BE2C (cell line): Measurements from ENCODE around the gene P2RY8. TPM values are rescaled to one million over a fixed set of nuclear protein-coding genes. Genes with fewer than 3 reads are reported as not detected.

ENCODE experiments used
- DNase-seq: peaks from one replicate; pipeline ENCODE4 v3.0.0-alpha.2; 2020
- H3K27me3 ChIP-seq: fragments of 250-450 bp; sonication (Bioruptor Pico); 2 replicates; pipeline ENCODE4 v1.5.1; 2020; ENCODE audit warnings: mild to moderate bottlenecking
- H3K36me3 ChIP-seq: fragments of 250-450 bp; sonication (Bioruptor Pico); 2 replicates; pipeline ENCODE4 v1.5.1; 2020; ENCODE audit warnings: mild to moderate bottlenecking
- H3K4me1 ChIP-seq: fragments of 250-450 bp; sonication (Bioruptor Pico); 2 replicates; pipeline ENCODE4 v1.5.1; 2020
- H3K4me3 ChIP-seq: 2 replicates; pipeline ENCODE4 v1.5.1; 2011; ENCODE audit warnings: low read depth, low read length
- H3K9me3 ChIP-seq: fragments of 250-450 bp; sonication (Bioruptor Pico); 2 replicates; pipeline ENCODE4 v1.5.1; 2020
- polyA plus RNA-seq: library from polyadenylated mRNA; unstranded; fragments of >200 nt; gene quantifications from one replicate; pipeline ENCODE4 v1.2.1, GENCODE V29; 2012; ENCODE audit warnings: low read depth, missing spikeins; ENCODE audit not compliant: insufficient read length, insufficient read depth
- TF ChIP-seq, protein P1 (sequence below): IDR thresholded peaks from 2 replicates; pipeline ENCODE4 v1.5.1; 2012; ENCODE audit warnings: mild to moderate bottlenecking, low read depth, low read length

Gene P2RY8, protein sequence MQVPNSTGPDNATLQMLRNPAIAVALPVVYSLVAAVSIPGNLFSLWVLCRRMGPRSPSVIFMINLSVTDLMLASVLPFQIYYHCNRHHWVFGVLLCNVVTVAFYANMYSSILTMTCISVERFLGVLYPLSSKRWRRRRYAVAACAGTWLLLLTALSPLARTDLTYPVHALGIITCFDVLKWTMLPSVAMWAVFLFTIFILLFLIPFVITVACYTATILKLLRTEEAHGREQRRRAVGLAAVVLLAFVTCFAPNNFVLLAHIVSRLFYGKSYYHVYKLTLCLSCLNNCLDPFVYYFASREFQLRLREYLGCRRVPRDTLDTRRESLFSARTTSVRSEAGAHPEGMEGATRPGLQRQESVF
- polyA plus RNA-seq, result not detected

DNA sequence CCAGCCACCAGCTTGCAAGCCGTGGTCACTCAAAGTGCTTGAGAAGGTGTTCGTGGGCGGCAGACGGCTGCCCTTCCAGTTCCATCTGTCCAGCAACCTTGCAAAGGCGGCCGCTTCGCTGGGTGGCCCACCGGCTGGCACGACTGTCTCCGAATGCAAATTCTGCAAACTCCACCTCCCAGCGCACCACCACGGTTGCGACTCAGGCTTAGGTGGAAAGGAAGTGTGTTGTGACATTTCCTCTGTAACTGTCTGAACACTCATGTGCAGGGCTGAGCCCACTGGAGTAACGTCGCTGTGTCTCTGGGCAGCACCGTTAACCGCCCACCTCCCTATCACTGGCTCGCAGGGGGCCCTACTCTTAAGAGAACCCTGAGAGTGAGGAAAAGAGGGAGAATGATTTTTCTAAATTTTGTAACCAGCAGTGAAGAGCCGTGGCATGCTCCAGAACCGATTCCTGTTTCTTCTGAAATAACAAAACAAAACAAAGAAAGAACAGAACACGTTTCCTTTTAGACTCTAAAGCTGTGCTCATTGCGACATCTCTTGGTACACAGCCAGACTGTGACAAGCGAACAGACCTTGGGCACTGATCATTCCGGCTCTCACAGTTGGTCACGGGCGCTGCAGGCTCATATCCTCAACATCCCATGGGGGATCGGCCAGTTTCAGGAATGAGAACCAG lies at the start of gene P2RY8:
TSS of gene P2RY8 (minus strand) at position 155 of the 685 bp plus-strand sequence. CDS start 70,627 bp downstream, outside the sequence.
- Histone ChIP-seq H3K4me1 (no peaks in the 10 kb centered on the region), H3K9me3 (no peaks in the 10 kb centered on the region), H3K4me3 (no peak within 1 kb of the TSS), H3K27me3 (no peaks in the 10 kb centered on the region), H3K36me3 (no peaks in the 10 kb centered on the region)
- no peak for DNase-seq
- TF ChIP-seq, protein P1, sequence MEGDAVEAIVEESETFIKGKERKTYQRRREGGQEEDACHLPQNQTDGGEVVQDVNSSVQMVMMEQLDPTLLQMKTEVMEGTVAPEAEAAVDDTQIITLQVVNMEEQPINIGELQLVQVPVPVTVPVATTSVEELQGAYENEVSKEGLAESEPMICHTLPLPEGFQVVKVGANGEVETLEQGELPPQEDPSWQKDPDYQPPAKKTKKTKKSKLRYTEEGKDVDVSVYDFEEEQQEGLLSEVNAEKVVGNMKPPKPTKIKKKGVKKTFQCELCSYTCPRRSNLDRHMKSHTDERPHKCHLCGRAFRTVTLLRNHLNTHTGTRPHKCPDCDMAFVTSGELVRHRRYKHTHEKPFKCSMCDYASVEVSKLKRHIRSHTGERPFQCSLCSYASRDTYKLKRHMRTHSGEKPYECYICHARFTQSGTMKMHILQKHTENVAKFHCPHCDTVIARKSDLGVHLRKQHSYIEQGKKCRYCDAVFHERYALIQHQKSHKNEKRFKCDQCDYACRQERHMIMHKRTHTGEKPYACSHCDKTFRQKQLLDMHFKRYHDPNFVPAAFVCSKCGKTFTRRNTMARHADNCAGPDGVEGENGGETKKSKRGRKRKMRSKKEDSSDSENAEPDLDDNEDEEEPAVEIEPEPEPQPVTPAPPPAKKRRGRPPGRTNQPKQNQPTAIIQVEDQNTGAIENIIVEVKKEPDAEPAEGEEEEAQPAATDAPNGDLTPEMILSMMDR, result no peak

DNA sequence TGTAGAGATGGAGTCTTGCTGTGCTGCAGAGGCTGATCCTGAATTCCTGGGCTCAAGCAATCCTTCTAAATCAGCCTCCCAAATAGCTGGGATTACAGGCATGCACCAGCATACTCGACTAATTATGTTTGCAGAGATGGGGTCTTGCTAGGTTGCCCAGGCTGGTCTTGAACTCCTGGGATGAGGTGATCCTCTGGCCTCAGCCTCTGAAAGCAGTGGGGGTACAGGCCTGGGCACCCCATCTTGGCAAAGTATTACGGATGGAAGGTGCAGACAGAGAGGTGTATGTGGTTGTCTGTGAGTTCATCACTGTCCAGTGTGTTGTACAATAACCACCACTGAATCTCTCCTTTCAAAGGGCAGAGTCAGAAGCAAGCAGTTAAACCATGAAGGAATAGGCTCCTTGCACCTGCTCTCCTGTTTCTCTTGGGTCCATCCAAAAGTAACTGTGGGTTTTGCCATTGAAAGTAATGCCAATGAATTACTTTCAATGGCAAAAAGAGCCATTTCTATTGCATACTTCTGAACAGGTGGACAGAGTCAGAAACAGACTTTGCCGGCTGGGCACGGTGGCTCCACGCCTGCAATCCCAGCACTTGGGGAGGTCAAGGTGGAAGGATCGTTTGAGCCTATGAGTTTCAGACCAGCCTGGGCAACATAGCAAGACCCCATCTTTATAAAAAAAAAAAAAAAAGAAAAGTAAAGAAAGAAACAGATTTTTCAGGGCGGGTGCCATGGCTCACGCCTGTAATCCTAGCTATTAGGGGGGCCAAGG lies 47.4 kb upstream of the P2RY8 start:
- DNase-seq, result no peak
- no peaks in the 10 kb centered on the region for H3K4me1 ChIP-seq
- no peaks in the 10 kb centered on the region for H3K27me3 ChIP-seq
- TF ChIP-seq, protein P1, result no peak
- H3K4me3 ChIP-seq, result no peak overlapping the region
- no peaks in the 10 kb centered on the region for H3K9me3 ChIP-seq
- no peaks in the 10 kb centered on the region for H3K36me3 ChIP-seq

GRCh38 chrX:1582686-1583437 lies 45.9 kb upstream of the P2RY8 start:
- H3K27me3 ChIP-seq, result no peaks in the 10 kb centered on the region
- H3K4me3 ChIP-seq, result no peak overlapping the region
- no peak for DNase-seq
- no peaks in the 10 kb centered on the region for H3K4me1 ChIP-seq
- no peaks in the 10 kb centered on the region for H3K9me3 ChIP-seq
- TF ChIP-seq, protein P1, result no peak
- H3K36me3 ChIP-seq, result no peaks in the 10 kb centered on the region

DNA sequence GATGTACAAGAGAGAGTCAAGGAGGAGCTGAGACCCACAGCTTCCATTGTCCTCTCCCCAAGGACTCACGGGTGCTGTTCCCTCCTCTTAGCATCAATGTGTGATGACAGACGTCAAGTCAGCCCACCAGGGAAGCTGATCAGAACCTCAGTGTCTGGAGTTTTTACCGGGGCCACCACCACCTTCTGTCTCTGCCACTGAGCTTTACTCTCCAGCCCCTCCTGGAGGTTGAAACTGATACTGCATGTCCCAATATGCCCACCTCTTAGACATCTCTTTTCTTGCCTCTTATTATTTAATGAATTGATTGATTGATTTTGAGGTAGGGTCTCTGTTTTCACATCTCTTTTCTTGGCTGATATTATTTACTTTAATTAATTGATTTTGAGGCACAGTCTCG lies 44.1 kb upstream of the P2RY8 start:
- Histone ChIP-seq H3K4me1 (no peaks in the 10 kb centered on the region), H3K9me3 (no peaks in the 10 kb centered on the region), H3K4me3 (no peak overlapping the region), H3K36me3 (no peaks in the 10 kb centered on the region), H3K27me3 (no peaks in the 10 kb centered on the region)
- TF ChIP-seq, protein P1, result peak; percentile 60
- peak; percentile 39 for DNase-seq

DNA sequence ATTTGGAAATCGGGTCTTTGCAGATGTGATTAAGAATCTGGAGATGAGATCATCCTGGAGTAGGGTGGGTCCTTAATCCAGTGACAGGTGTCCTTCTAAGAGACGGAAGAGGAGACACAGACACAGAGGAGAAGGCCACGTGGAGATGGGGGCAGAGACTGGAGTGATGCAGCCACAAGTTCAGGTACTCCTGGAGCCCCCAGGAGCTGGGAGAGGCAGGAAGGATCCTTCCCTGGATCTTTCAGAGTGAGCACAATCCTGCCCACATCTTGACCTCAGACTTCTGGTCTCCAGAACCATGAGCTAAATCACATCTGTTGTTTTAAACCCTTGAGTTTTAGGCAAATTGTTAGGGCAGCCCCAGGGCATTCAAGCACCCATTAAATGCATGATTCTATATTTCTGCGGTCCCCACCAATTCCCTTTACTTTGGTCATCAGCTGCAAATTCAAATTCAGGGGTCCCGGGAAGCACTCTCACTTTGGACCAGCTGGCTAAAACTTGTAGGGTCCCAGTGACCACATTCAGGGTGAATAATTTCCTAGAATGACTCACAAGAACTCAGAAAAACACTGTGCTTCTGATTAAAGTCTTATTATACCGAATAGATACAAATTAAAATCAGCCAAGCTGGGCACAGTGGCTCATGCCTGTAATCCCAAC lies 41.7 kb upstream of the P2RY8 start:
- DNase-seq, result no peak
- Histone ChIP-seq H3K4me1 (no peaks in the 10 kb centered on the region), H3K4me3 (no peak overlapping the region), H3K36me3 (no peaks in the 10 kb centered on the region), H3K9me3 (no peaks in the 10 kb centered on the region), H3K27me3 (no peaks in the 10 kb centered on the region)
- TF ChIP-seq, protein P1, result no peak
